B cell (primary cell): ENCODE results near the gene ATP5F1B. TPM values are rescaled to one million over a fixed set of nuclear protein-coding genes. Genes with fewer than 3 reads are reported as not detected.

Experiments used
- ATAC-seq: fragments of 200-7000 bp; cut with Tn5 transposase; one replicate; pipeline ENCODE4 v1.10.0; 2021; ENCODE audit warnings: low read depth, mild to moderate bottlenecking, moderate number of reproducible peaks, moderate library complexity
- CTCF ChIA-PET: fragments of 350-600 bp; sonication (Branson Sonifier 250); formaldehyde crosslinking; loops from one replicate; lab custom pipeline; 2021; ENCODE audit warnings: antibody characterized with exemption, inconsistent platforms; lab: Charles Lee
- POLR2A ChIA-PET: fragments of 350-600 bp; sonication (Branson Sonifier 250); formaldehyde crosslinking; loops from one replicate; lab custom pipeline; 2021; ENCODE audit warnings: antibody characterized with exemption; lab: Charles Lee
- DNase-seq: peaks from one replicate; pipeline ENCODE4 v3.0.0; 2013
- H2AFZ ChIP-seq: 2 replicates; pipeline ENCODE4 v1.6.1; 2012; ENCODE audit warnings: mild to moderate bottlenecking, low read depth, low read length; ENCODE audit not compliant: insufficient read depth, poor library complexity, severe bottlenecking
- H3K27ac ChIP-seq, 2 donors: 1 replicate in 1 of 2; 2 replicates in 1 of 2; pipeline ENCODE4 v1.5.1; 2012 to 2013; ENCODE audit warnings: low read length in 2 of 2, mild to moderate bottlenecking in 2 of 2, moderate library complexity in 1 of 2
- H3K27me3 ChIP-seq, 4 experiments: fragments of 200-600 bp in 1 of 4; sonication (generic) in 1 of 4; replicated peaks in 1 of 4; 1 replicate in 2 of 4; 2 replicates in 2 of 4; pipeline versions ENCODE4 v1.6.1 to v1.7.0; 2013 to 2016; ENCODE audit warnings: low read length in 3 of 4, mild to moderate bottlenecking in 2 of 4, mixed read lengths in 1 of 4, moderate library complexity in 1 of 4; ENCODE audit not compliant: insufficient read depth in 4 of 4, control insufficient read depth in 3 of 4; ENCODE audit errors: control extremely low read depth in 1 of 4
- H3K36me3 ChIP-seq, 2 experiments: replicated peaks in 1 of 2; 1 replicate in 1 of 2; 2 replicates in 1 of 2; pipeline versions ENCODE4 v1.6.1 to v1.7.1; 2013; ENCODE audit warnings: low read length in 1 of 2; ENCODE audit not compliant: insufficient read depth in 2 of 2, control insufficient read depth in 1 of 2; ENCODE audit errors: control extremely low read depth in 1 of 2, extremely low read depth in 1 of 2
- H3K4me1 ChIP-seq, 2 donors: fragments of 200-600 bp in 1 of 2; sonication (generic) in 1 of 2; 1 replicate in 1 of 2; 2 replicates in 1 of 2; pipeline versions ENCODE4 v1.5.1 to v1.6.1; 2013 to 2017; ENCODE audit warnings: low read length in 2 of 2; ENCODE audit not compliant: control insufficient read depth in 2 of 2, insufficient read depth in 2 of 2
- H3K4me2 ChIP-seq: replicated peaks from 2 replicates; pipeline ENCODE3; 2012; ENCODE audit warnings: mild to moderate bottlenecking, low read depth, low read length; ENCODE audit not compliant: poor library complexity, severe bottlenecking
- H3K4me3 ChIP-seq, 5 experiments: fragments of 200-600 bp in 1 of 5; sonication (generic) in 1 of 5; 1 replicate in 3 of 5; 2 replicates in 2 of 5; pipeline versions ENCODE4 v1.5.1 to v1.7.0; 2011 to 2016; ENCODE audit warnings: low read length in 4 of 5, mild to moderate bottlenecking in 4 of 5, low read depth in 2 of 5, control low read depth in 1 of 5, moderate library complexity in 1 of 5; ENCODE audit not compliant: insufficient read depth in 1 of 5; ENCODE audit errors: control extremely low read depth in 1 of 5, extremely low read depth in 1 of 5
- H3K79me2 ChIP-seq: fragments of 200-600 bp; sonication (generic); one replicate; pipeline ENCODE4 v1.6.0; 2016; ENCODE audit warnings: low read length; ENCODE audit not compliant: control insufficient read depth, insufficient read depth
- H3K9ac ChIP-seq: fragments of 200-600 bp; sonication (generic); 2 replicates; pipeline ENCODE4 v1.6.1; 2017; ENCODE audit warnings: mild to moderate bottlenecking, low read length, moderate library complexity
- H3K9me3 ChIP-seq, 3 donors: one replicate each; pipeline versions ENCODE4 v1.6.1 to v1.7.1; 2013; ENCODE audit warnings: low read length in 2 of 3; ENCODE audit not compliant: control insufficient read depth in 2 of 3, insufficient read depth in 1 of 3; ENCODE audit errors: control extremely low read depth in 1 of 3
- H4K20me1 ChIP-seq: 2 replicates; pipeline ENCODE4 v1.6.0; 2012; ENCODE audit warnings: mild to moderate bottlenecking, low read length; ENCODE audit not compliant: insufficient read depth, control insufficient read depth, poor library complexity, severe bottlenecking
- H3K27ac Mint-ChIP-seq: one replicate; pipeline ENCODE4 v1.8.0; 2021; ENCODE audit warnings: mixed read lengths
- H3K27me3 Mint-ChIP-seq: one replicate; pipeline ENCODE4 v1.8.0; 2021; ENCODE audit warnings: mixed read lengths
- H3K4me1 Mint-ChIP-seq: one replicate; pipeline ENCODE4 v1.8.0; 2021; ENCODE audit warnings: mixed read lengths
- H3K4me3 Mint-ChIP-seq: one replicate; pipeline ENCODE4 v1.8.0; 2021; ENCODE audit warnings: mixed read lengths
- H3K9me3 Mint-ChIP-seq: one replicate; pipeline ENCODE4 v1.8.0; 2022; ENCODE audit warnings: mixed read lengths; ENCODE audit not compliant: insufficient read depth
- EZH2 ChIP-seq: IDR thresholded peaks from 2 replicates; pipeline ENCODE4 v1.6.1; 2012; ENCODE audit warnings: borderline replicate concordance, low read depth, mild to moderate bottlenecking, moderate library complexity, low read length; ENCODE audit not compliant: insufficient read depth, poor library complexity, severe bottlenecking
- WGBS: methylation state at CpG from one replicate; pipeline ENCODE4 v1.1.5; 2013; ENCODE audit warnings: missing lambda C conversion rate; ENCODE audit not compliant: insufficient coverage; 5-methylcytosine and 5-hydroxymethylcytosine counted together
- intact Hi-C: fragments of 100-400 bp; cut with micrococcal nuclease; formaldehyde crosslinking; loops from one replicate; pipeline ENCODE4 v1.10.0; 2022
- polyA plus RNA-seq: library from polyadenylated mRNA; depleted of rRNA; stranded (reverse); fragments of >200 nt; gene quantifications from 2 replicates; pipeline ENCODE4 v1.2.3, GENCODE V29; 2012
- total RNA-seq, 2 donors: library from RNA; stranded (reverse); fragments of 120-200 nt in 1 of 2; gene quantifications; 1 replicate in 1 of 2; 2 replicates in 1 of 2; pipeline versions ENCODE4 v1.2.3 to v1.2.4, GENCODE V29; 2013 to 2022
- TF ChIP-seq, protein P1 (sequence below): fragments of 200-600 bp; IDR thresholded peaks from one replicate; pipeline ENCODE4 v1.8.0; 2022; ENCODE audit warnings: antibody characterized with exemption, mild to moderate bottlenecking

ATP5F1B gene
- total and polyA plus RNA-seq, 2 donors (not counting 1 experiment from before 2014, with no cell fraction given), result 217 to 378 TPM

DNA sequence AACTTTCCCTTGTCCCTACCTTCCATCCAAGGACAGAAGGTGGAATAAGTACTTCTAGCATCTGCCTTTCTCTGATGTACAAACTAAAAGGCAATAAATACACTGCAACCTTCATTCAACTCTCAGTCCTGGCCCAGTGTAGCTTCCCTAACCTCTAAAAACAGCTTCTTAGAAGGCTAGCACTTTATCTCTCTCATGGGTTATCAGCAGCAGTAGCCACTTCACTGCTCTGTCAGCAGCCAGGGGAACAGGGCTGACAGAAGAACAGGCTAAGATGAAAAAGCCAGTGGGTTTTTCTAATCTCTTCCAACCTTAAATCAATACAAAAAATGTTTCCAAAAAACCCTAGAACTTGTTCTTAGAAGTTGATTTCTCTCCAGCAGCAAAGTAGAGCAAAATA is 28.9 kb downstream of the ATP5F1B start:
- H3K27me3 ChIP-seq, result no peaks in the 10 kb centered on the region
- POLR2A ChIA-PET, result interaction anchor here (1.4 kb wide), 1 partner anchor 12 kb away, joined by 4 read pairs; no protein-coding TSS in a partner anchor

DNA sequence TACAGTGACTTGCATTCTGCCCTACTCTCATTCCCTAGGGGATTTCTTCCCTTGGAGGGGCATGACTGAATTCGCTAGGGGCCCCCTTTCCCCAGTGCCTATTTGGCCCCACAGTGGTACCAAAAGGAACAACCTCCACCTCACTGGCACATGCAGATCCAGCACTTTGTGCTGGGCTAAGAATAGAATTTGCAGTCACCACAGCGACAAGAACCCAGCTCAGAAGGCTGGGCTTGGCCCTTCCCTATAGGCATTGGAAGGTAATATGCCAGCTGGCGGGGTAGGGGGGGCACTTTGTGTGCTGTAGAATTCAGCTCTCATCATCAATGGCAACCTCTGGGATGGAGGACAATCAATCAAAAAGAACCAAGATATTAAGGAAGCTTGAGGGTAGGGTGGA is 29.5 kb downstream of the ATP5F1B start:
- no peaks in the 10 kb centered on the region for H3K27me3 ChIP-seq
- H3K27ac Mint-ChIP-seq, result no peak overlapping the region
- no peaks in the 10 kb centered on the region for H3K4me1 ChIP-seq
- 90% methylated on average over 2 of the region's 3 CpGs for WGBS
- no peak overlapping the region for H3K9ac ChIP-seq
- ChIA-PET POLR2A (interaction anchor here (0.6 to 1.4 kb wide), 2 partner anchors 13 to 43 kb away, joined by 4 read pairs; no protein-coding TSS in a partner anchor), CTCF (interaction anchor here (0.6 to 1.1 kb wide), 3 partner anchors 21 to 74 kb away, joined by 4 to 5 read pairs (median 4); no protein-coding TSS in a partner anchor)
- H3K79me2 ChIP-seq, result peaks cover 67% of the 10 kb centered on the region
- no peak for ATAC-seq
- no peaks in the 10 kb centered on the region for H3K9me3 Mint-ChIP-seq
- no peaks in the 10 kb centered on the region for H3K27me3 Mint-ChIP-seq
- no peak overlapping the region for H3K4me2 ChIP-seq
- no peak overlapping the region for H2AFZ ChIP-seq
- peaks cover 82% of the 10 kb centered on the region for H4K20me1 ChIP-seq
- intact Hi-C loops, result no loop called here
- H3K4me3 Mint-ChIP-seq, result no peak overlapping the region
- H3K4me1 Mint-ChIP-seq, result peaks cover 25% of the 10 kb centered on the region
- DNase-seq, result no peak
- TF ChIP-seq, protein P1, sequence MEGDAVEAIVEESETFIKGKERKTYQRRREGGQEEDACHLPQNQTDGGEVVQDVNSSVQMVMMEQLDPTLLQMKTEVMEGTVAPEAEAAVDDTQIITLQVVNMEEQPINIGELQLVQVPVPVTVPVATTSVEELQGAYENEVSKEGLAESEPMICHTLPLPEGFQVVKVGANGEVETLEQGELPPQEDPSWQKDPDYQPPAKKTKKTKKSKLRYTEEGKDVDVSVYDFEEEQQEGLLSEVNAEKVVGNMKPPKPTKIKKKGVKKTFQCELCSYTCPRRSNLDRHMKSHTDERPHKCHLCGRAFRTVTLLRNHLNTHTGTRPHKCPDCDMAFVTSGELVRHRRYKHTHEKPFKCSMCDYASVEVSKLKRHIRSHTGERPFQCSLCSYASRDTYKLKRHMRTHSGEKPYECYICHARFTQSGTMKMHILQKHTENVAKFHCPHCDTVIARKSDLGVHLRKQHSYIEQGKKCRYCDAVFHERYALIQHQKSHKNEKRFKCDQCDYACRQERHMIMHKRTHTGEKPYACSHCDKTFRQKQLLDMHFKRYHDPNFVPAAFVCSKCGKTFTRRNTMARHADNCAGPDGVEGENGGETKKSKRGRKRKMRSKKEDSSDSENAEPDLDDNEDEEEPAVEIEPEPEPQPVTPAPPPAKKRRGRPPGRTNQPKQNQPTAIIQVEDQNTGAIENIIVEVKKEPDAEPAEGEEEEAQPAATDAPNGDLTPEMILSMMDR, result no peak
- TF ChIP-seq EZH2, result no peak
- H3K4me3 ChIP-seq, result no peak overlapping the region
- H3K9me3 ChIP-seq, result no peaks in the 10 kb centered on the region
- H3K27ac ChIP-seq, result no peak overlapping the region
- H3K36me3 ChIP-seq, result peaks cover 15 to 88% of the 10 kb centered on the region in 2 experiments

More for the DNA sequence above, 28.9 kb downstream of the ATP5F1B start:
- DNase-seq (no peak), ATAC-seq (no peak)
- H3K27ac Mint-ChIP-seq, result no peak overlapping the region
- Histone ChIP-seq H3K4me2 (no peak overlapping the region), H3K36me3 (peaks cover 13 to 84% of the 10 kb centered on the region in 2 experiments), H4K20me1 (peaks cover 82% of the 10 kb centered on the region), H3K9ac (no peak overlapping the region), H2AFZ (no peak overlapping the region), H3K4me1 (no peaks in the 10 kb centered on the region), H3K9me3 (no peaks in the 10 kb centered on the region), H3K79me2 (peaks cover 74% of the 10 kb centered on the region), H3K4me3 (no peak overlapping the region), H3K27ac (no peak overlapping the region)
- H3K9me3 Mint-ChIP-seq, result no peaks in the 10 kb centered on the region
- H3K4me3 Mint-ChIP-seq, result no peak overlapping the region
- intact Hi-C loops, result no loop called here
- H3K4me1 Mint-ChIP-seq, result peaks cover 27% of the 10 kb centered on the region
- CTCF ChIA-PET, result interaction anchor here (0.9 to 1.1 kb wide), 2 partner anchors 20 to 73 kb away, joined by 4 to 5 read pairs; no protein-coding TSS in a partner anchor
- no peaks in the 10 kb centered on the region for H3K27me3 Mint-ChIP-seq
- TF ChIP-seq EZH2, result no peak
- TF ChIP-seq, protein P1, result no peak
